HG03175 (cell line): ENCODE results near the gene ERI3.

Experiments used
- ATAC-seq: cut with Tn5 transposase; IDR thresholded peaks from one replicate; pipeline ENCODE4 v1.9.1; 2021; ENCODE audit warnings: mild to moderate bottlenecking, moderate library complexity; ENCODE audit not compliant: unreplicated experiment

The ERI3 gene

DNA sequence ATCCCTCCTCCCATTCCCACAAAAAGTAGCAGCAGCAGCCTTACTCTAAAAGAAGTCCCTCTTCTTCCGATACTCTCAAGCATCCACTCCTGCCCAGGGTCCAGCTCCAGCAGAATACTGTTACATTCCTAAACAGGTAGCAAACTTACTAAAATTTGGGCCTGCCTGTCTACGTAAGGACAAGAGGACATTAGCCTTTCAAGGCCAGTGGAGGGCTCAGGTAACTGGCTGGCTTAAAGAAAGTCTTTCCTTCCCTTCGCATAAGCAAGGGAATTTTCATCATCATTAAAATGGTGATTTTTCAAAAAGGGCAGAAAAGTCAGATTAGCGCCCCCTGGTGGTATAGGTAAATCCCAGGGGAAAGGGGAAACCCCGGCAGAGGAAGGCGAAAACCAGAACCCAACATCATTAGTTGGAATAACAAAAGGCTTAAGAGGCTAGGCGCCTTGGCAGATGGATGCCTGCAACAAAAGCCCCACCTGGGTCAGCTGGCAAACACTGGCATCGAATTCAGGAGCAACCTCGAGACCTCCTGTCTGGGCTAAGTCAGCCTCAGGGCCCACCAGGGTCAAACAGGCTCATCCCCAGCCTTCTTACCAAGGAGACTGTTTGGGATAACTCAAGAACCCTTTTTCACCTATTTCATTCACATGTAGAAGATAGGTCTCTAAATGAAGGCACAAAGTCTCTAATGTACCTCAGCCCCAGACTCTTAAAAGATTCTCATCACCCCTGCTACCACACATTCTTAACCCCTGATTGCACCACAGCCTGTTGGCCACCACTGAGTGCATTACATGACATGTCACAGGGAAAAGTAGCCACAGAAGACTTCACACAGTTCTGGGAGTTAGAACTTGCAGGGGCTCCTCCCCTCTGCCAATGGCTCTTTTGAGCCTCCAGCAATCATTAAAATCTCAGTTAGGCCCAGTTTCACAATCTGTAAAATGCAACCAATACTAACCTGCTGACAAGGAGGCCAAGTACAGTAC is 36.7 kb downstream of the ERI3 start:
- ATAC-seq, result no peak

DNA sequence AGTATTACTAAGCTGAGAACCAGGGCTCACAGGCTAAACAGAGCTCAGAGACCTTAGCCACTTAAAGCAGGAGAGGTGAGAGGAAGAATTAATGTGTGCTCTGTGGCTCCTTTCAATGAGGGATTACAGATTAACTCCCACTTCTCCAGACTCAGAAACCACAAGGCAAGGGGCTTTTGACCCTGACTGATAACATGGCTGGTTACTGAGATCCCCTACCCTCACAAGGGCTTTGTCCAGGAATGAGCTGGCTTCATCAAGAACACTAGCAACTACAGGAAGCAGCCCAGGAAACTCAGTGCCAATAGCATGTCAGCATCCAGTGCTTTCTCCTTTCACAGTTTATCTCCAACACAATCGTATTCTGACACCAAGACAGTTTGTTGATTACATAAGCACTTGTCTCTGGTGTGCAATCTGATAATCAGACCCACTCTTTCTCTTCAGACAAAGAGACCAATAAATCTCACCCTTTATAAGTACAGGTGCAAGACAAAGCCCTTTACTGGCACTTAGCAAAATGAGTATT is 38.8 kb downstream of the ERI3 start:
- ATAC-seq, result no peak

DNA sequence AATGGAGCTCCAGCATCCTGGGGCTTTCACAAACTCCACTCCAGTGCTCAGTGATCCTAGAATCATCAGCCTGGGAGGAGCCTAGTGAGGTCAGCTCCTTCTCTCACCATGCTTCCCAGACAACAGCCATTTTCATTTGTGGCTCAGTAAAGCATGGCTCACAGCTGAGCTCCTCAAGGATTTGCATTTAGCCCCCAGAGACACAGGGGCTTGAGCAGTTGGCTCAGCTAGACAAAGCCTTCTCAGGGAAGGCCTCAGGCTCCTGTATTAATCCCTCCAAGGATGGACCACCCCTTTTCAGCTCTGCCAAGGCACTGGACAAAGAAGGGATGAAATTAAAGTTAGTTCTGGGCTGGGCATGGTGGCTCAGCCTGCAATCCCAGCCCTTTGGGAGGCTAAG is 39.5 kb downstream of the ERI3 start:
- no peak for ATAC-seq

DNA sequence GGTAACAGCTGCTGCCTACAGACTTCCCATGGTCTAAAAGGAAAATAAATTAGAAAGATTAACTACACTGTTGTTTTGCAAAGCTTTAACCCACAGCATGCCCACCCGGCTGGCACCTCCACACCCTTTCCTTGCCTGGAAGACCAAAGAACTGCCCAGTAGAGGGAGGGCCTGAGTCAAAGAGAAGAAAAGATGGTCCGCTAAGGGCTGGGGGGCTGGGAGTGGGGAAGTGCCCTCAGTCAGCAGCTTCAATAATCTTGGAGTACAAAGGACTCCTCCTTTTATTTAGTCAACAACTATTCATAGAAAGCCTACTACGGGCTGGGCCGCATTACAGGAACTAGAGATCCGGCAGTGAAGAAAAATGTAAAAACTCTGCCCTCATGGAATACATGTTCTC is 40.6 kb downstream of the ERI3 start:
- ATAC-seq, result no peak

DNA sequence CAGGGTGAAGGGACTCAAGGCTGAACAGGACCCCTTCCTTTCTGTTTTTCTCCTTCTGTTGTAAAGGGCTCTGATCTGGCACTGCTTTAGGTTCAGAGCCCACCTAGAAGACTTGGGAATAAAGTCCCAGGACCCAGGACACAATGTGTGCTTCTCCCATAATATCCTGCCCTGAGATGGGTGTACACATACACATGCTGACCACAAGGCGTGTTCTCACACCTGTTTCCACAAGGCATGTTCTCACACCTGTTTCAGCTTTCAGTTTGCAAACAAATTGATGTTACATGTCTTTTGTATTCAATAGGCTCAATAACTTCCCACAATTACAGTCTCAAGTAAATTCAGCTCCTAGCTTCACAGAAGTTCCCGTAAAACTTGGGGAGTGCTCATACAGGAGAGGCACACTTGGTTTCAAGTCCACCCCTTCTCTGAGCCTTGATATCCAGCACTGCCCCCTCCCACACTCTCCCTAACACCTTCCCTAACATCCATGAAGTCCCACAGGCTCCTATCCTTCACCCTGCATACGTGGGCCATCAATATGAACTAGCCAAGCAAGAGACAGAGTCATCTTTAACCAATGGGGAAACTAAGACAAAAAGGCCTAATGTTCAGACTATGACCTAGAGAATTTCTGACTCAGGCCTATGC is 41.7 kb downstream of the ERI3 start:
- no peak for ATAC-seq

DNA sequence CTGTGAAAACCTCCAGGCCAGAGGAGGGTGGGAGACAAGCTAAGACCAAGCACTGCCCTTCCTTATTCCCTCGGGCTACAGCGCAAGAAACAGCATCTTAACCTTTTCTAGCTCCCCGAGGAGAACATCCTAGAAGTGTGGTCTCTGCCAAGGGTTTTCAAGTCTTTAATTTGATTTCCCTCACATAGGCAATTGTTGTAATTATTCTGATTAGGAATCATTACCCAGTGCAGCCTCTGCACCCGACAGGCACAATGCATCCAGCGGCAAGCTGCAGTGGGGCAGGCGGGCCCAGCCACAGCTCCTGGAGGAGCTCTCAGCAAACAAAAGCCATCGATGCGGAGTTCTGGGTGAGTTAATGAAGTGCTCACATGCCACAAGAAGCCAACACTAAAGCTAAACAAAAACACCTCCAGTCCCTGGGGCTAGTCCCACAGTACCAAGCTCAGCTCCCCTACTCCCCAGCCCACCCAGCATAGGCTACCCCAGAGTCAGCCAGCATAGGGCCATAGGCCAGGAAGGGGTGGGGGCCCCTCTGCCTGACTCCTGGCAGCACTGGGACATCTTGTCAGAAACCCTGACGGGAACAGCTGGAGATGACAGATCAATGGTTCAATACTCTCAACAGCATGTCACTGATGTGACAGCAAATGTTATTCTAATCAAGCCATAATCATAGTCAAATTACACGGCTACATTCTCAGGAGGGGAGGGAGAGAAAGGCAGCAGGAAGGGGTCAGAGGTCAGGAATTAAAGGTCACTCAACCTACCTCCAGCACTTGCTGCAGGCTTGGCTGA is 42.5 kb downstream of the ERI3 start:
- ATAC-seq, result no peak

DNA sequence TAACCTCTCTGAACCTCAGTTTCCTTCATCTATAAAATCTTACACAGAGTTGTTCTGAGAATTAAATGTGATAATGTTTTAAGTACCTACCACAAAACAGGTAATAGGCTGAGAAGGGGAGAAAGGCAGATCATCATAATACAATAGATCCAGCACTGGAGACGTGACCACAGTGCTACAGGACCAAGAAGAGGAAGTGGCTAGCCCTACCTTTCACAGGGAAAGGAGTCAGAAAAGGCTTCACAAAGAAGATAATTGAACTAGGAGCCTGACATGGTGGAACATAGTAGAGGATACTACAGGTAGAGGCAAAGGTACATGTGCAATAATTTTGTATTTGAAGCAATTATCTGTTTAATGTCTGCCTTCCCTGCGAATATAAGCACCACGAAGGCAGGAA is 45.1 kb downstream of the ERI3 start:
- ATAC-seq, result no peak

DNA sequence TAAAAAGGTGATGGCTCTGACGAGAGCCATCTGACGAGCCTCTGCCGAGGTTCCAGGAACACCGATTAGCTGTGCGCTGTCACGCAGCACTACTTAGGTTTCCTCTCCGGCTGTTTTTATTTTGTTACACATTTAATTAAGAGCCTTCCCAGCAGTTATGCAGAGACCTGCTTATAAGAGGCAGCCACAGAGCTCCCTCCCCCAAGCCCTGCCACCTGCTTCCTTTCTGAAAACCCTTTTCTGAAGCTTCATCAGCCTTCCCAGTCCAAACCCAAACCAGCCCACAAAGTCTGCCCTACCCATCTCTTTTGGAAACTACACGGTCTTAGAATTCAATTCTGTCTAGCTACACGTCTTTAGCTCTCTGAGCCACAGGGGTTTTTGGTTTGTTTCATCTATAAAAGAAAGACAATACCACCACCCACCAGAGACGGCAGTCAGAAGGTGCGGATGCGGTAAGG is 49.1 kb downstream of the ERI3 start:
- no peak for ATAC-seq

DNA sequence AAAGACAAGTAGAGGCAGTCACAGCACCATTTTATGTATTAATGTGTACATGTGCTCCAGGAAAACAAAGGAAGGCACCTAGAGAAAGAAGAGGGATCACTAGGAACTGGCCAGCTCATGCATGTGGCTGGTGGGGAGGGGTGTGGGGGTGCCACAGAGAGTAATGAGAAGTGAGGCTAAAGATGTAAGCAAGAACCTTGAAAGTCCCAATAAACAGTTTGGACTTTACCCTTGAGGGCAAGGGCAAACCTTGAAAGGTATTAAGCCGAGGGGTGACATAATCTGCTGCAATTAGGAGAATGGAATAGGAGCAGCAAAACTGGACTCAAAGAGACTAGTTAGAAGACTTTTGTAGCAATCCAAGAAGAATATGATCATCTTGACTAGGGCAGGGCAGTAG is 51.5 kb downstream of the ERI3 start:
- ATAC-seq, result no peak

DNA sequence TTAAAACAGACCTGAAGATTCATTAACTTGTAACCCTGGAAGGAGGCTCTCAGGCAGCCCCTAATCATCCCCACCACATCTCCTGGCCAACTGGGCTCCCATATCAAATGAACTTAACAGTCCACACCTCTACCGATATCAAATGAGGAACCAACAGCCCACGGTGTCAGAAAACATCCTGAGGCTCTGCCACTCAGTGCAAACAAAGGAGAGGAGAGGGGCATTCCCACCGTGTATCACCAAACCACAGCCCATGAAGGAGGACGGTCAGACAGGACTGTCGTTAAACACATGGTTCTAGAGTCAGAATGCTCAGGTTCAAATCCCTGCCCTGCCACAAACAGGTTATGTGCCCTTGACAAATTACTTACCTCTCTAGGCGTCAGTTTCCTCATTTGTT is 52.5 kb downstream of the ERI3 start:
- no peak for ATAC-seq

DNA sequence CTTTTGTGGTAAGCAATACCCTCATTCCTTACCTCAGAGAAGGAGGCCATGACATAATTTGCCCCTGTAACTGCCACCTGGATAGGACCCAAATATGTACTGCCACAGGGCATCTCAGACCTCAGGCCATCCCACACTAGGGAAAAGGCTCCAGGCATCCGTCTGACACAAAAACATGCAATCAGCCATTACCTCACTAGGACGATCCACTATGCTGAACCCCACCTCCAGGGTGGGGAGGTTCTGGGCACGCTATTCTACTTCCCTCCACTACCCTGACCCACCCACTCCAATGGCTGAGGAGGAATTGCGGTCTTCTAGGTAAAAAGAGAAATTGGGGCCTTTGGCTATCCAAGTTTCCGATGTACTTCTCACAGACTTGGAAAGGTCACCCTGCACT is 53.6 kb downstream of the ERI3 start:
- no peak for ATAC-seq

DNA sequence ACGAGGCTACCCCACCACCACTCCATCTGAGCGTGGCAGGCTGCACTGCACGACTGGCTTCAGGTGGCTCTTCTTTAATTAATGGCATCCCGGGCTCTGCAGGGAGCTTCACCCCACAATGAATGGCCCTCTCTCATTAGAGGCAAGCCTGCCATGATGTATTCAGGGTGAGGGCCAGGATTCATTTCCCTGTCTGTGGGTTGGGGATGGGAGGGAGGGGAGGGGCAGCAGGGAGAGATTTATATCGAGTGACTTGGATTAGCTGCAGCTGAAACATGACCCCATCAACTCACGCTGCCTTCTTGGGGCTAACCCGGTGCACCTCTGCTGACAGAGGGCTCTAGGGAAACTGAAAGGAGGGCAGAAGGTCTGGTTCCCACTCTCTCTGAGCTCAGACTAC is 54.2 kb downstream of the ERI3 start:
- ATAC-seq, result no peak

DNA sequence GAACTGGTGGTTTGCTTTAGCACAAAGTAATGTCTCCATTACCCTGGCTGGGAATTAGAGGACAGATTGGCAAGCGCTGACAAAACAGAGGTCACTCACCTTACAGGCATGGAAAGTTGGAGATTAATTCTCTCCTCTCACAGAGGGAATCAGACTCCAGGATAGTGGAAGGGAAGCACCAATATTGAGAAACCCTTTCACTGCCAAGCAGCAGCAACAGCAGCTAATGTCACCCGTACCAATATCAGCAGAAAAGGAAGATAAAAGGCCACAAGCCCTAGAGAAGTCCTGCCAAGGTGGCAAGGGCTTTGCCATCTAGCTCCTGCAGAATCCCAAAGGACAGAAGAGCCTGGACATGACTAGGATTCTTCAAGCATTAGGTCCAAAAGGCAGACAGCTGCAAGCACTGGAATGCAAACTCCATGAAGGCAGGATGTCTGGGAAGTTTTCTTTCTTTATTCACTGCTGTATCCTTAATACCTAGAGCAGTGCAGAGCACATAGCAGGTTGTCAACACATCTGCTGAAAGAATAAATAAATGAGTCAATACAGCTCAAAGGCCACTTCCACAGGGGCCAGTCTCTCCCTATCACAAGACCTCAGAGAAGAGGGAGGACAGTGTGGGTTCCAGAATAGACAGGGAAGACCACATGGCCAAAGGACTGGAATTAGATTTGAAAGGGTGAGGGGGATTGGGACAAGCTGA is 57.2 kb downstream of the ERI3 start:
- ATAC-seq, result no peak

DNA sequence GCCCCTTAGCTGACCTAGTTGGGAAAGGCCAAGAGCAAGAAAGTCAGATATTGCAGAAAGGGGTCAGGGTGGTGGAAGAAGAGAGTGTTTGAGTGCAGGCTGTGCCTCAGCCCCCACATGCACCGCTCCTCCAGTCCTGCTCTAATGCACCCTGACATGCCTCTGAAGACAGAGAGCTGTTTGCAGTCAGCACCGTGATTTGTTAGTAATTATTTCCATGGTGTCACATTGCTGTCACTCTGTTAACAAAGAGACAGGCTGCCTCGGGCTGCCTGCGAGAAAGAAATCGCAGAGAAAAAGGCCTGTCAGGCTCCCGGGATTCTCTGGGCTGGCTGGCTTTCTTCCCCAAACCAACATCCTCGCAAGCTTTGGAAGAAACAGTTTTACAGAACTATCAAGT is 58.3 kb downstream of the ERI3 start:
- ATAC-seq, result no peak

DNA sequence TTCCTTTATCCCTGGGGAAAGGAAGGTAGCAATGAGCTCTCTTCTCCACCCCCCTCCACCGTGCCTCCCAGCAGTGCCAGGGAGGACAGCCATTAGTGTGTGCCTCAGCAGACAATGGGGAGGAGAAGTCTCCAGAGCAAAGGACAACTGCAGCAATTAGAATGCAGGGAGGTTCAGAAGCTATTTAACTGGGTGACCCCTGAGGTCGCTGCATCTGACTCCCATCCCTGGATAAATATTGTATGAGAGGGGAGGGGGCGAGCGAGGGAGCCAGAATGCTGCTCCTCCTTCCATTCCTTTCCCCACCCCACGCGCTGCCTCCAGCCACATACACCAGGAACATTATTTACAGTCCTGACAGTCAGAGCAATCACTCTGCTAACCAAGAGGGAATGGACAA is 59.0 kb downstream of the ERI3 start:
- ATAC-seq, result no peak

DNA sequence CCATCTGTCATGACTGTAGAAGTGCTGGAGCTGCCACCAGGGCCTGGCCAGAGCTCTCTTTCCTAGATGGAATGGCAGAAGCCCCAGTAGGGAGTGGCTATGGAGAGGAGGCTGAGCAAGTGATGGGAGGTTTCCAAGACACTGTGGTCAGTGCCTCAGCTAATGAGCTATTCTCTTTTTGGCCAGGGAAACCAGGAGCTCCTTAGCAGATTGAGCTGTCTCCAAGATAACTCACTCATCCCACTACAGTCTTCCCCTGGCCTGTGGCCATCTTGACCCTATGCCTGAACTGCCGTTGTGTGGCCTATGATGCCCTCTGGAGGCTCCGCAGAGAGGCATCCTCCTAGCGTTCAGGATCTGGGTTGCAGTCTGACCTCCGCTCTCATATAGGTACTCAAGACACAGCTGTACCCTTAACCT is 60.5 kb downstream of the ERI3 start:
- no peak for ATAC-seq

DNA sequence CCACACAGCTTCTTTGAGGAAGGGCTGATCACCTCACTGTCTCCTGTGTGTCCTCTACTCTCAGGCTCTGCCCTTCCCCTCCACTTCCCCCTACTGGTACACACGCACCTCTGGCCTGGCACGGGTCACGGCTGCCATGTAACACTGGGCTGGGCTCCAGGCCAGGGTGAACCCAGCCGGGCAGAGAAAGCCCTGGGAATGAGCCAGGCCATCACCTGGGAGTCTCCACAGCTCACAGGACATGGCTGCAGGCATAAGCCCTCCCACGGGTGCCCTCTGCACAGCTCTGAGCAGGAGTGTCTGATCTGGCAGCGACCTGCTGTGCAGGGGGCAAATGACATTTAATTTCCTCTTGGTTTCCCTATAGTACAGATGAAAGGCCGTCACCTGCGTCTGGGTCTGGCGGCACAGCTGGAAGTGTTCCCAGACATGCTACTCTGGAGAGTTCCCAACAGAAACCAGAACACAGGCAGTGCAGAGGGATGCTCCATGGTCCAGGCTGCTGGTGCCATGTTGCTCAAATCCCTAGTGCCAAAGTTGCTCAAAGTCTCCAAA is 61.2 kb downstream of the ERI3 start:
- no peak for ATAC-seq

DNA sequence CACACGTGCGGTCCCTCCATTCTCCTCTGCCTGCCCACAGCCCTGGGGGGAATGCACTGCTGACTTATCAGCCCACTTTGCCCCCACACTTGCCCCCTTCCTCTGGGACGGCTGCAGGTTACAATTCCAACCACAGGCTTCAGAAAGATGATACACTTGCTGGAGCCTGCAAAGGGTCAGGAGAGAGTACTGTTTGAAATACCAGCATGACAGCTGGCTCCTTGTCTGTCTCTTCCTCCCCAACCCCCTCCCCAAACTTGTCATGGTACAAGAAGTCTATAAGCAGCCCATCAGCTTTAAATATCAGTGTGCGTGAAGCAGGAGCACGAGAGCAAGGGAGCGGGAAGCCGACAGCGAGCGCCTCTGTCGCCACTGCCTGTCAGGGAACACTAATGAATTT is 62.4 kb downstream of the ERI3 start:
- no peak for ATAC-seq

DNA sequence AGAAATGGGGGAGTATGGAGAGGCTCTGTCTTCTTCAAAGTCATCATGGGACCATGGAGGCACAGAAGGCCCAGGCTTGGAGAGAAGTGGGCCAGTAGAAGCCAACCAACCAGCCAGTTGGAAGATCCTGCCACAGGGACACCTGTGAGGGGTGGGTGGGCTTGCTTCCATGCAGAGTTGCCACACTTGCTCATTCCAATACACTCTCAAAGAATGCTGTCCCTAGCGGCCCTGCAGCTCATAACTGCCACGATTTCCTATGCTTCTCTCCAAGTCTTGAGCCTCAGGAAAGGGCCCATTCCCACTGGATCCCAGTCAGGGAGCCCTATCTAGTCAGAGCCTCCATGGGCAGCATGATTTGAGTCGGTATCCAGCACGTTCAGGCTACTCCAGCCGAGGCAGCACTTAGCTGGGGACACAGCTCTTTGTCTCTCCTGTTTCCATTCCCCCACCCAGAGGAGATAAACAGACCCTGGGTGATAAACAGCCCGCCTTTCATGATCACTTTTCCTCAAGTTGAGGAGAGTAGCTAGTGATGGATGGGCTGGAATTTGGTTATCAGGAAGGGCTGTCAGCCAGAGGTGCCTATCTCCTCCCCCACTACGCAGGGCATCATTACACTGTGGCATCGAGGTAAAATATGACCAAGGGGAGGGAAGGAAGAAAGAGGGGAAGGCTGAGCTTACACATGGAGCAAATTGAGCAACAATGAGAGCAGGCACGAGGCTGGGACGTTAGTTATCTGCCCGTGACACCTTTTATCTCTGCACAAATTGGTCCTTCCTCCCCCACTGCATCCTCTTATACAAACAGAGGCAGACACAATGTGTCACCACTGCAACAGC is 64.6 kb downstream of the ERI3 start:
- ATAC-seq, result no peak
